Trophoblast cell (in vitro differentiated cells and primary cell): Measurements from ENCODE around the gene KCNMA1.
"Not testable (repeated sequence)": the region's sequence is repeated elsewhere in the genome, so short reads cannot be mapped to it uniquely, and the experiment has no call there.

Source experiments
- DNase-seq, 2 donors: peaks; one replicate each; pipeline ENCODE4 v3.0.0-alpha.2; 2016
- H2AFZ ChIP-seq: 2 replicates; pipeline ENCODE4 v1.6.1; 2013; ENCODE audit warnings: low read length, moderate library complexity, mild to moderate bottlenecking; ENCODE audit not compliant: insufficient read depth, poor library complexity
- H2AK5ac ChIP-seq: 2 replicates; pipeline ENCODE4 v1.6.1; 2013; ENCODE audit warnings: mild to moderate bottlenecking, low read length
- H2BK120ac ChIP-seq: 2 replicates; pipeline ENCODE4 v1.6.1; 2013; ENCODE audit warnings: low read length, mild to moderate bottlenecking, moderate library complexity; ENCODE audit not compliant: insufficient read depth, poor library complexity
- H2BK12ac ChIP-seq: 2 replicates; pipeline ENCODE4 v1.6.1; 2013; ENCODE audit warnings: mild to moderate bottlenecking, low read length, moderate library complexity
- H2BK5ac ChIP-seq: 2 replicates; pipeline ENCODE4 v1.6.1; 2013; ENCODE audit warnings: low read length, low read depth, moderate library complexity, mild to moderate bottlenecking; ENCODE audit not compliant: poor library complexity
- H3K14ac ChIP-seq: 2 replicates; pipeline ENCODE4 v1.6.1; 2013; ENCODE audit warnings: mild to moderate bottlenecking, low read length
- H3K18ac ChIP-seq: 2 replicates; pipeline ENCODE4 v1.6.1; 2013; ENCODE audit warnings: mild to moderate bottlenecking, low read length
- H3K23ac ChIP-seq: 2 replicates; pipeline ENCODE4 v1.6.1; 2013; ENCODE audit warnings: low read length
- H3K27ac ChIP-seq: 2 replicates; pipeline ENCODE4 v1.5.1; 2013; ENCODE audit warnings: low read depth, mild to moderate bottlenecking, inconsistent platforms, low read length, moderate library complexity
- H3K27me3 ChIP-seq: 2 replicates; pipeline ENCODE4 v1.6.1; 2013; ENCODE audit warnings: inconsistent platforms, mild to moderate bottlenecking, low read length, moderate library complexity; ENCODE audit not compliant: insufficient read depth
- H3K36me3 ChIP-seq, 2 experiments: 1 replicate in 1 of 2; 2 replicates in 1 of 2; pipeline ENCODE4 v1.6.1; 2013; ENCODE audit warnings: low read length in 2 of 2, mild to moderate bottlenecking in 2 of 2, moderate library complexity in 1 of 2; ENCODE audit not compliant: insufficient read depth in 2 of 2, control insufficient read depth in 1 of 2
- H3K4ac ChIP-seq: 2 replicates; pipeline ENCODE4 v1.6.1; 2013; ENCODE audit warnings: low read depth, mild to moderate bottlenecking, low read length, moderate library complexity
- H3K4me1 ChIP-seq, 2 experiments: 1 replicate in 1 of 2; 2 replicates in 1 of 2; pipeline ENCODE4 v1.6.1; 2013; ENCODE audit warnings: low read length in 2 of 2, mild to moderate bottlenecking in 2 of 2, moderate library complexity in 1 of 2; ENCODE audit not compliant: insufficient read depth in 2 of 2, control insufficient read depth in 1 of 2
- H3K4me2 ChIP-seq: 2 replicates; pipeline ENCODE4 v1.6.1; 2013; ENCODE audit warnings: inconsistent platforms, mild to moderate bottlenecking, low read length, moderate library complexity
- H3K4me3 ChIP-seq: 2 replicates; pipeline ENCODE4 v1.5.1; 2013; ENCODE audit warnings: mild to moderate bottlenecking, low read depth, low read length, inconsistent platforms
- H3K79me1 ChIP-seq: one replicate; pipeline ENCODE4 v1.6.1; 2013; ENCODE audit warnings: low read length
- H3K79me2 ChIP-seq: 2 replicates; pipeline ENCODE4 v1.6.1; 2013; ENCODE audit warnings: low read length, mild to moderate bottlenecking; ENCODE audit not compliant: control insufficient read depth, insufficient read depth, poor library complexity
- H3K9ac ChIP-seq: 2 replicates; pipeline ENCODE4 v1.6.1; 2013; ENCODE audit warnings: mild to moderate bottlenecking, low read length
- H3K9me3 ChIP-seq: 2 replicates; pipeline ENCODE4 v1.6.1; 2013; ENCODE audit warnings: low read depth, mild to moderate bottlenecking, control low read depth, inconsistent platforms, low read length; ENCODE audit not compliant: insufficient read depth
- H4K12ac ChIP-seq: 2 replicates; pipeline ENCODE4 v1.6.1; 2013; ENCODE audit warnings: low read depth, mild to moderate bottlenecking, low read length, moderate library complexity
- H4K8ac ChIP-seq: 2 replicates; pipeline ENCODE4 v1.6.1; 2013; ENCODE audit warnings: low read depth, mild to moderate bottlenecking, low read length, moderate library complexity
- H4K91ac ChIP-seq: one replicate; pipeline ENCODE4 v1.6.1; 2013; ENCODE audit warnings: low read depth, mild to moderate bottlenecking, low read length, moderate library complexity
- WGBS: extraction: QIAGEN DNeasy Blood & Tissue Kit; methylation state at CpG from one replicate; pipeline ENCODE4 v1.1.7; 2013; ENCODE audit warnings: missing lambda C conversion rate; ENCODE audit not compliant: insufficient read length, insufficient coverage; ENCODE audit errors: extremely low coverage; 5-methylcytosine and 5-hydroxymethylcytosine counted together

Gene KCNMA1

DNA sequence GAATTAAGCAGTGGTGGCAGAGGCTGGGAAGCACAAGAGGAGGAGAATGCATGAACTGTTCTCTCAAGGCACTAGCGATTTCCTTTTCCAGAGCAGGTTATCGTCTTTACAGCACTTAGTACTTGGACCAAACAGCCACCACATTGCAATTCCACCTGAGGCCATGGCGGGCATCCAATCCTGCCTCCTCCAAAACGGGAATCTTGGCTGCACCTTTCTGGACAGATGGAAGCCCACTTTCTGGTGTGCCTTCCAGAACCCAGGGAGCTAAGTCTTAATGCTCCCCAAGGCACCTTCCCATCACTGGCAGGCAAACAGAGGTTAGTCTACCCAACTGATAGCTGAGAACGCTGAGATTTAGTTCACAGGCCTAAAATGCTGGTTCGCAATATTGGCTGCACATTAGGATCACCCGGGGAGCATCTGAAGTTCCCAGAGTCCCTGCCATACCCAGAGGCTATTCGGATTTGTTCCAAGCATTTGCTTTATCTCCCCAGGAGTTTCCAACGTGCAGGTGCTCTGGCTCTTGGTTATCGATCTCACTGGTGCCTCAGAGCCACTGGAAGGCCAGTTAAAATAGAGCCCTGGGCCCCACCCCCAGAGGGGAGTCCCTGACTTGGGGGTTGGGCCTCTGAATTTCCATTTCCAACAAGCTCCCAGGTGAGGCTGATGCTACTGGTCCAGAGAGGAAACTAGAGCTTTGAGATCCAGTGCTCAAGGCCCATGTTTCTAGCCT is 62.2 kb downstream of the KCNMA1 start:
- no peak overlapping the region for H3K27ac ChIP-seq
- no peak overlapping the region for H2AFZ ChIP-seq
- H4K8ac ChIP-seq, result no peak overlapping the region
- H3K36me3 ChIP-seq, result peaks cover 4 to 6% of the 10 kb centered on the region in 2 experiments
- H2BK12ac ChIP-seq, result no peak overlapping the region
- H3K4me1 ChIP-seq, result peaks cover 0 to 5% of the 10 kb centered on the region in 2 experiments
- H3K4me2 ChIP-seq, result no peak overlapping the region
- no peak overlapping the region for H3K14ac ChIP-seq
- H3K4me3 ChIP-seq, result no peak overlapping the region
- H4K12ac ChIP-seq, result no peak overlapping the region
- no peak overlapping the region for H2AK5ac ChIP-seq
- H3K79me2 ChIP-seq, result no peaks in the 10 kb centered on the region
- peak overlapping the region; percentile 56 for H3K18ac ChIP-seq
- no peak overlapping the region for H2BK120ac ChIP-seq
- no peak overlapping the region for H3K9ac ChIP-seq
- DNase-seq, result no peak
- peaks cover 1% of the 10 kb centered on the region for H3K9me3 ChIP-seq
- no peaks in the 10 kb centered on the region for H3K79me1 ChIP-seq
- no CpG with 5 or more reads among the region's 10 CpGs for WGBS
- no peak overlapping the region for H2BK5ac ChIP-seq
- no peaks in the 10 kb centered on the region for H3K27me3 ChIP-seq
- no peak overlapping the region for H3K4ac ChIP-seq
- H3K23ac ChIP-seq, result no peak overlapping the region
- no peak overlapping the region for H4K91ac ChIP-seq

DNA sequence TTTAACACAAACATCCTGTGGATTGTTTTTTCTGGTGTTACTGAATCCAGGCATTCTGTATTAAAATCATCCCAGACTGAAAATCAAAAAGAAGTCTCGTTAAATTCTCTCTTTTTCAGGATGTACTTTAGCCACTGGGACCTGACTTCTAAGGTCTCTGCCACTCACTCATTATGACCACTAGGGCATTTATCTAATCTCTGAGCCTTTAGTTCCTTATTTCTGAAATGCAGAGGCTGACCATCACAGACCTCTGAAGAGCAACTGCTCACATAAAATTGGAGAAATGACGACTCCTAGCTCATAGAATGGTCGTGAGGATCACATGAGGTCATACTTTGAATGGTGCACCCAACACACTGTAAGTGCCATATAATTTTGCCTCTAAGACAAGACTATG is 63.2 kb downstream of the KCNMA1 start:
- peaks cover 4 to 6% of the 10 kb centered on the region in 2 experiments for H3K36me3 ChIP-seq
- no peak for DNase-seq
- no peak overlapping the region for H3K18ac ChIP-seq
- H4K12ac ChIP-seq, result no peak overlapping the region
- H3K4me2 ChIP-seq, result no peak overlapping the region
- H4K91ac ChIP-seq, result no peak overlapping the region
- no peak overlapping the region for H3K23ac ChIP-seq
- H2AFZ ChIP-seq, result no peak overlapping the region
- peaks cover 1% of the 10 kb centered on the region for H3K9me3 ChIP-seq
- H3K4ac ChIP-seq, result no peak overlapping the region
- H3K14ac ChIP-seq, result no peak overlapping the region
- no peaks in the 10 kb centered on the region for H3K27me3 ChIP-seq
- H3K4me3 ChIP-seq, result no peak overlapping the region
- H3K79me2 ChIP-seq, result no peaks in the 10 kb centered on the region
- no CpG with 5 or more reads among the region's 3 CpGs for WGBS
- no peaks in the 10 kb centered on the region for H3K79me1 ChIP-seq
- no peak overlapping the region for H2BK12ac ChIP-seq
- no peak overlapping the region for H2BK120ac ChIP-seq
- no peak overlapping the region for H4K8ac ChIP-seq
- no peak overlapping the region for H3K27ac ChIP-seq
- peaks cover 0 to 5% of the 10 kb centered on the region in 2 experiments for H3K4me1 ChIP-seq
- H2BK5ac ChIP-seq, result no peak overlapping the region
- H3K9ac ChIP-seq, result no peak overlapping the region
- no peak overlapping the region for H2AK5ac ChIP-seq

DNA sequence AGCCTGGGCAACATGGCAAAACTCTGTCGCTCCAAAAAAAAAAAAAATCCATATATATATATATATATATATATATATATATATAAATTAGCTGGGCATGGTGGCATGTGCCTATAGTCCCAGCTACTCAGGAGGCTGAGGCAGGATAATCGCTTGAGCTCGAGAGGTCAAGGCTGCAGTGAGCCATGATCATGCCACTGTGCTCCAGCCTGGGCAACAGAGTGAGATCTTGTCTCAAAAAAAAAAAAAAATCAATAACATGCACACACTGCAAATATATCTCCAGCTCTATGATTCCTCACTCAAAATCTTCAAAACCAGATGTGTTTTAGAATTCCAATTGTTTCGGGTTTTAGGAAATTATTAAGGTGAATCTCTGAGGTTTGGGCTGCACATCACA is 65.1 kb downstream of the KCNMA1 start:
- H2BK120ac ChIP-seq, H4K8ac ChIP-seq, H3K9ac ChIP-seq, H3K4ac ChIP-seq, H3K79me2 ChIP-seq, DNase-seq, H3K4me2 ChIP-seq, H3K4me3 ChIP-seq, H3K14ac ChIP-seq, H2AK5ac ChIP-seq, H4K12ac ChIP-seq, H3K27me3 ChIP-seq, H3K27ac ChIP-seq, H3K18ac ChIP-seq, H3K23ac ChIP-seq, H3K79me1 ChIP-seq, H2AFZ ChIP-seq, H3K36me3 ChIP-seq, H2BK5ac ChIP-seq, H3K9me3 ChIP-seq, H2BK12ac ChIP-seq, H3K4me1 ChIP-seq, H4K91ac ChIP-seq: not testable (repeated sequence)
- no CpG with 5 or more reads among the region's 4 CpGs for WGBS

DNA sequence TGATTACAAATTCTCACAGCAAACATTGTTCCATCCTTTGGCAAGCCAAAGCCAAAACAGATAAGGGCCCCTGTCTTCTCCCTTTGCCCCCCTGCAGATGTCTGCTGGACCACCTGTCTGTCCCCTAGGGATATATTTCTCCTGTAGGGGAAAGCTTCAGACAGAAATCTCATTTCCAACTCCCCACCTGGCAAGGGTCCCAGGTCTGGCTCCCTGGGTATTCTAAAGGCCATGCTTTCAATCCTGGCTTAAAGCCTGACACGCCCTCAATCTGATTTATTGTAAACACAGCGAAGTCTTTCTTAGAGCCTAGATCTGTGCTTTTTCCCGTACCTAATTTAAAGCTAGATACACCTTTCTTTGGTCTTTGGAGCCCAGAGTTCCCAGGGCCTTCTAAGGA is 66.1 kb downstream of the KCNMA1 start:
- no peak overlapping the region for H2AK5ac ChIP-seq
- H3K27me3 ChIP-seq, result no peaks in the 10 kb centered on the region
- no peak overlapping the region for H3K27ac ChIP-seq
- H3K14ac ChIP-seq, result no peak overlapping the region
- H3K4me1 ChIP-seq, result peaks cover 6 to 8% of the 10 kb centered on the region in 2 experiments
- no peak for DNase-seq
- no peaks in the 10 kb centered on the region for H3K79me2 ChIP-seq
- H2BK120ac ChIP-seq, result no peak overlapping the region
- no peak overlapping the region for H3K23ac ChIP-seq
- no peak overlapping the region for H2AFZ ChIP-seq
- H3K4ac ChIP-seq, result no peak overlapping the region
- no peaks in the 10 kb centered on the region for H3K79me1 ChIP-seq
- no peak overlapping the region for H3K9ac ChIP-seq
- H2BK5ac ChIP-seq, result no peak overlapping the region
- no CpG with 5 or more reads among the region's 3 CpGs for WGBS
- H3K18ac ChIP-seq, result no peak overlapping the region
- H2BK12ac ChIP-seq, result no peak overlapping the region
- peaks cover 4 to 6% of the 10 kb centered on the region in 2 experiments for H3K36me3 ChIP-seq
- no peak overlapping the region for H4K91ac ChIP-seq
- H3K4me3 ChIP-seq, result no peak overlapping the region
- H3K9me3 ChIP-seq, result no peaks in the 10 kb centered on the region
- H4K12ac ChIP-seq, result no peak overlapping the region
- H4K8ac ChIP-seq, result no peak overlapping the region
- no peak overlapping the region for H3K4me2 ChIP-seq
